Memory B cell (primary cell): ENCODE data around the gene ARMH4.

Experiments used
- ATAC-seq: fragments of 150-1000 bp; cut with Tn5 transposase; 2 replicates; pipeline ENCODE4 v1.10.0; 2021; ENCODE audit warnings: low read depth, mild to moderate bottlenecking, moderate library complexity
- DNase-seq, 2 donors: peaks; one replicate each; pipeline ENCODE4 v3.0.0; 2022; ENCODE audit warnings: low spot score in 2 of 2
- H3K27ac Mint-ChIP-seq: one replicate; pipeline ENCODE4 v1.8.0; 2022; ENCODE audit warnings: mild to moderate bottlenecking, moderate library complexity, mixed read lengths
- H3K27me3 Mint-ChIP-seq: one replicate; pipeline ENCODE4 v1.8.0; 2022; ENCODE audit warnings: mixed read lengths
- H3K36me3 Mint-ChIP-seq: one replicate; pipeline ENCODE4 v1.8.0; 2022; ENCODE audit warnings: mild to moderate bottlenecking, mixed read lengths
- H3K4me1 Mint-ChIP-seq: one replicate; pipeline ENCODE4 v1.8.0; 2022; ENCODE audit warnings: mixed read lengths
- H3K4me3 Mint-ChIP-seq: one replicate; pipeline ENCODE4 v1.8.0; 2022; ENCODE audit warnings: mild to moderate bottlenecking, moderate library complexity, mixed read lengths
- H3K9me3 Mint-ChIP-seq: one replicate; pipeline ENCODE4 v1.8.0; 2022; ENCODE audit warnings: mixed read lengths

Gene ARMH4

DNA sequence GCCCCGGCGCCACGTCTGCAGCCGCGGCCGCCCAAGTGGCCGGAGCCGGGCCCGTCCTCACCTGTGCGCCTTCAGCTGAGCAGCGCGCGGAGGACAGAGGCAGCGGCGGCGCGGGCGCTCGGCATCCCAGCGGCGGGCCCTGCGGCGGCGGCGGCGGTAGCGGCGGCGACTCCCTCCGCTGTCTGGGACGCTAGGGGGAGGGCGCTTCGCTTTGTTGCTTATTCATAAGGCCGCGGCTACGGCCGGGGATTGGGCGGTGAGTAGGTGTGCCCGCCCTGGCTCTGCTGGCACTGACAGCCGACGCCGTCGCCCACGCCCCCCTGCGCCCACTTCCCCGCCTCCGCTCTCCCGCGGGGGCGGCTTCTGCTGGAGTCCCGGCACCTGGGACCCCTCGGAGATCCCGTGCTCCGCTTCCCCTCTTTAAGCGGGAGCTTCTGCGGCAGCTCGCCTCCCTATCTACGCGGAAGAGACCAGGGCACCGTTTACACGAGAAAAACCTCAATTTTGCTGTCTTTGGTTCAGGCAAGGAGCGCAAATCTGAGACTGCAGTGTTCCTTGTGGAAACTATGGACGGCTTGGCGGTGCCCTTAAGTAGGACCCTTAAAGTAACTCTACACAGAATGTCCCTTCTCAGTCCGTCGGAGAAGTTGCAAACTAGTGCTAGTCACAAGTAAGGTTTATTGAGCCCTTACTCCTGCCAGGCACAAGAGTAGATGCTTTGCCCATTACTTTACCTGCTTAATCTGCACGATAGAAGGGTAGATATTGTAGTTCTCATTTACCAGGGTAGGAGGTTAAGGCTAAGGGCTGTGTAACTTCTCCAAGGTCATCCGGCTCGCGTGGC is at the start of gene ARMH4:
Gene ARMH4, minus strand, starts transcription at position 200 of the 844 bp plus-strand sequence. CDS start 12,855 bp downstream, outside the sequence.
- H3K9me3 Mint-ChIP-seq = no peaks in the 10 kb centered on the region
- H3K4me1 Mint-ChIP-seq = peaks cover 13% of the 10 kb centered on the region
- peaks cover 15% of the 10 kb centered on the region for H3K27me3 Mint-ChIP-seq
- DNase-seq (peak; percentile 35 to 44), ATAC-seq (peak; percentile 91)
- H3K36me3 Mint-ChIP-seq = no peaks in the 10 kb centered on the region
- H3K4me3 Mint-ChIP-seq = peak within 1 kb of the TSS; percentile 80
- H3K27ac Mint-ChIP-seq = no peak within 1 kb of the TSS

GRCh38 chr14:58200846-58201245 is 48.8 kb upstream of the ARMH4 start:
- Mint-ChIP-seq H3K4me3 (peak overlapping the region; percentile 96), H3K4me1 (peaks cover 19% of the 10 kb centered on the region), H3K36me3 (peaks cover 2% of the 10 kb centered on the region), H3K9me3 (no peaks in the 10 kb centered on the region), H3K27me3 (no peaks in the 10 kb centered on the region), H3K27ac (peak overlapping the region; percentile 98)
- ATAC-seq = no peak
- DNase-seq = no peak

DNA sequence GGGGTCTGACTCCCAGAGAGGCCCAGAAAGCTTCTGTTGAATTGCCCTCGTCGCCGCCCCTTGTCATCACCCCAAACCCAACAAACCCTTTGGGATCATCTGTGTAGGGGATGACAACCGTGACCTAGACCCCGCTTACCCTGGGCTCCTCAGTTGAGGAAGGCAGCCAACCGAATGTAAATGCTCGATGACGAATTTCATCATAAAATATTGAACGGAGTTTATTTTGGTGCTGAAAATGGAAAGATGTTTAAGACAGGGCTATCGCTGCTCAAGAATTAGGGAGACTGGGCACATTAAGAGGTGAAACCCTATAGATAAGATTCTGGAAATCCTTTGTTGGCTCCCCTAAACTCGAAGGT is 48.4 kb upstream of the ARMH4 start:
- Mint-ChIP-seq H3K27me3 (no peaks in the 10 kb centered on the region), H3K36me3 (peaks cover 2% of the 10 kb centered on the region), H3K9me3 (no peaks in the 10 kb centered on the region), H3K27ac (peak overlapping the region; percentile 98), H3K4me1 (peaks cover 19% of the 10 kb centered on the region), H3K4me3 (peak overlapping the region; percentile 96)
- peak; percentile 3 for ATAC-seq
- no peak for DNase-seq

GRCh38 chr14:58199726-58200479 is 47.9 kb upstream of the ARMH4 start, which contains the start of gene ACTR10:
Gene ACTR10 (plus strand): TSS chr14:58200149. CDS start chr14:58200218, 69 bp downstream.
- peak within 1 kb of the TSS; percentile 96 for H3K4me3 Mint-ChIP-seq
- peaks cover 2% of the 10 kb centered on the region for H3K36me3 Mint-ChIP-seq
- peak within 1 kb of the TSS; percentile 98 for H3K27ac Mint-ChIP-seq
- no peaks in the 10 kb centered on the region for H3K9me3 Mint-ChIP-seq
- H3K4me1 Mint-ChIP-seq = peaks cover 19% of the 10 kb centered on the region
- peak; percentile 92 to 100 for DNase-seq
- peak; percentile 83 for ATAC-seq
- H3K27me3 Mint-ChIP-seq = no peaks in the 10 kb centered on the region

- Mint-ChIP-seq H3K27ac (no peak overlapping the region), H3K36me3 (no peaks in the 10 kb centered on the region), H3K9me3 (no peaks in the 10 kb centered on the region), H3K4me1 (peaks cover 19% of the 10 kb centered on the region), H3K4me3 (no peak overlapping the region), H3K27me3 (no peaks in the 10 kb centered on the region)
- DNase-seq (no peak), ATAC-seq (no peak)
These were observed 46.1 kb upstream of the ARMH4 start for GRCh38 chr14:58198086-58198485.

GRCh38 chr14:58196198-58196597 is 44.2 kb upstream of the ARMH4 start:
- Mint-ChIP-seq H3K36me3 (no peaks in the 10 kb centered on the region), H3K9me3 (no peaks in the 10 kb centered on the region), H3K27me3 (peaks cover 3% of the 10 kb centered on the region), H3K4me1 (peaks cover 13% of the 10 kb centered on the region), H3K27ac (no peak overlapping the region), H3K4me3 (no peak overlapping the region)
- ATAC-seq (no peak), DNase-seq (no peak)

DNA sequence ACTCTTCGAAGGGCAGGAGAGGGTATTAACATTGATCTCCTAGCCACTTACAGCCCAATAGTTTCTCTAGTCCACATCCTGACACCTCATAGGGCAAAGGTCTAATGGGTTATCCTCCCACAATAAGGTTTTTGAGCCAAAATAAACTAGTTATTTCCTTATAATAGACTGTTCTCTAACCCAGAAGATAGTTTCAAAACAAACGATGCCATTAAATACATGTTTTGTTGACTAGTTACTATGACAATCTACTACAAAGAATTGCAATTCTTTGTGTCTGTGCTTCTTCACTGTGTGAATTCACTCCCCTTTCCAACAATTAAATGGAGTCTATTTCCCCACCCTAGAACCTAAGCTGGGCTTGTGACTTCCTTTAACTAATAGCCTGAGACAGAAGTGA is 41.5 kb upstream of the ARMH4 start:
- no peak for ATAC-seq
- H3K27me3 Mint-ChIP-seq = peaks cover 3% of the 10 kb centered on the region
- no peak overlapping the region for H3K27ac Mint-ChIP-seq
- H3K4me3 Mint-ChIP-seq = no peak overlapping the region
- H3K4me1 Mint-ChIP-seq = no peaks in the 10 kb centered on the region
- no peak for DNase-seq
- H3K36me3 Mint-ChIP-seq = no peaks in the 10 kb centered on the region
- no peaks in the 10 kb centered on the region for H3K9me3 Mint-ChIP-seq

DNA sequence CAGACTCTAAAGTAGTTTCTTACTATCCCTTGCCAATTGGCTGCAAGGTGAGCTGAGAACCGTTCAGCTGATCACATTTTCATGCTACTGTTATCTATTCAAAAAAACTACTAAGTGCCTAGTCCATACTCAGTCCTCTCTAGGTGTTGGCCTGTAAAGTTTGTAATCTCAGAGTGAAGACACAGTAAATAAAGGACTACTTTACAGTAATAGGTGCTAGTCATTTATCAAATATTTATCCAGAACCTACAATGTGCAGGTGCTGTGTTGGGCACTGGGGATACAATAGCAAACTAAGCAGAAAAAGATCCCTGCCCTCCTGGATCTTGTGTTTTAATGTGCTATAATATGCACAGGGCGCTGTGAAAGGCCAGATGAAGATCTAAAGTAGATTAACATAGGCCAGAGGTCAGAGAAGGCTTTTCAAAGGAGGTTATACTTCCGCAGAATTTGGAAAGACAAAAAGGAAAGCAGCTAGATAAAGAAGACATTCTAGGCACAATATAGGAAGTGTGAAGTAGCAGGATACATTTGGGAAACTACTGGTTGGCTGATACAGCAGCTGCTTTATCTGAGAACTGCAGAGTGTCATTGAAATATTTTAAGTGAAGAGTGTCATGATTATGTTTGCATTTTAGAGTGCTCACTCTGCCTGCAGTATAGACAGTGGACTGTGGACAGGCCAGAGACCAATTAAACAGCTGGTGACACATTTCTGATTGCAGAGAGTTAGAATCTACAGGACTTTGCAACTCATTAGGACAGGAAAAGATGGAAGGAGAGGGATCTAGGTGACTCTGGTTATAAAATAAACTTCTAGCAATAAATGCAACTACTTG is 40.0 kb upstream of the ARMH4 start:
- DNase-seq (no peak), ATAC-seq (no peak)
- Mint-ChIP-seq H3K27me3 (peaks cover 4% of the 10 kb centered on the region), H3K4me1 (no peaks in the 10 kb centered on the region), H3K36me3 (no peaks in the 10 kb centered on the region), H3K27ac (no peak overlapping the region), H3K9me3 (no peaks in the 10 kb centered on the region), H3K4me3 (no peak overlapping the region)

GRCh38 chr14:58189176-58189575 is 37.2 kb upstream of the ARMH4 start:
- ATAC-seq = no peak
- Mint-ChIP-seq H3K4me3 (no peak overlapping the region), H3K9me3 (no peaks in the 10 kb centered on the region), H3K27ac (no peak overlapping the region), H3K4me1 (no peaks in the 10 kb centered on the region), H3K36me3 (no peaks in the 10 kb centered on the region), H3K27me3 (peaks cover 13% of the 10 kb centered on the region)
- no peak for DNase-seq

GRCh38 chr14:58177125-58177524 is 25.1 kb upstream of the ARMH4 start:
- Mint-ChIP-seq H3K27ac (no peak overlapping the region), H3K4me3 (no peak overlapping the region), H3K4me1 (no peaks in the 10 kb centered on the region), H3K27me3 (peaks cover 11% of the 10 kb centered on the region), H3K9me3 (peaks cover under 1% of the 10 kb centered on the region), H3K36me3 (no peaks in the 10 kb centered on the region)
- ATAC-seq (no peak), DNase-seq (no peak)

- no peak for DNase-seq
- H3K27me3 Mint-ChIP-seq = peaks cover 24% of the 10 kb centered on the region
- peak; percentile 43 for ATAC-seq
- no peak overlapping the region for H3K27ac Mint-ChIP-seq
- H3K9me3 Mint-ChIP-seq = peaks cover 6% of the 10 kb centered on the region
- H3K4me1 Mint-ChIP-seq = peaks cover 6% of the 10 kb centered on the region
- H3K36me3 Mint-ChIP-seq = peaks cover 2% of the 10 kb centered on the region
- H3K4me3 Mint-ChIP-seq = no peak overlapping the region
These were observed 19.1 kb upstream of the ARMH4 start for GRCh38 chr14:58171090-58171489.

GRCh38 chr14:58167891-58168290 is 15.9 kb upstream of the ARMH4 start:
- peaks cover 6% of the 10 kb centered on the region for H3K9me3 Mint-ChIP-seq
- DNase-seq (no peak), ATAC-seq (no peak)
- H3K4me3 Mint-ChIP-seq = no peak overlapping the region
- H3K27ac Mint-ChIP-seq = no peak overlapping the region
- peaks cover 6% of the 10 kb centered on the region for H3K4me1 Mint-ChIP-seq
- peaks cover 2% of the 10 kb centered on the region for H3K36me3 Mint-ChIP-seq
- peaks cover 16% of the 10 kb centered on the region for H3K27me3 Mint-ChIP-seq

DNA sequence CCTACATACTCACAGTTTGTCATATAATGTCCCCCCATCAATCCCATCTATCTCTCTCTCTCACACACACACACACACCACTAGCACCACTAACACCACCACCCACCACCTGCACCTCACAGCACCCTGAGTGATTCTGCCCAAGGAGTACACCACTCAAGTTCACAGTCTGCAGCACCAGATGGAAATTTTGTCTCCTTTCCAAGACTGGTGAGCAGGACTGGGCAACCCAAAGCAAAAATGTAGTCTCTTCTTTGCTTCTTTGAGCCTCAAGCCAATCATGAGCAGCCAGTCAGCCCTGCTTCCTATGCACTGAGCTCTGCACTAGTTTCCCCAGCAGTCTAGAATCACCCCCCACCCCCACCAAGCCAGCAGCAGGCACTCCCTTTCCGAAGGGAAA is 15.0 kb upstream of the ARMH4 start:
- H3K4me1 Mint-ChIP-seq = peaks cover 6% of the 10 kb centered on the region
- H3K9me3 Mint-ChIP-seq = peaks cover 4% of the 10 kb centered on the region
- DNase-seq (no peak), ATAC-seq (no peak)
- H3K27ac Mint-ChIP-seq = no peak overlapping the region
- peaks cover 2% of the 10 kb centered on the region for H3K36me3 Mint-ChIP-seq
- no peak overlapping the region for H3K4me3 Mint-ChIP-seq
- H3K27me3 Mint-ChIP-seq = peaks cover 16% of the 10 kb centered on the region
